ENCODE data around the gene CDX1.

CDX1 gene

DNA sequence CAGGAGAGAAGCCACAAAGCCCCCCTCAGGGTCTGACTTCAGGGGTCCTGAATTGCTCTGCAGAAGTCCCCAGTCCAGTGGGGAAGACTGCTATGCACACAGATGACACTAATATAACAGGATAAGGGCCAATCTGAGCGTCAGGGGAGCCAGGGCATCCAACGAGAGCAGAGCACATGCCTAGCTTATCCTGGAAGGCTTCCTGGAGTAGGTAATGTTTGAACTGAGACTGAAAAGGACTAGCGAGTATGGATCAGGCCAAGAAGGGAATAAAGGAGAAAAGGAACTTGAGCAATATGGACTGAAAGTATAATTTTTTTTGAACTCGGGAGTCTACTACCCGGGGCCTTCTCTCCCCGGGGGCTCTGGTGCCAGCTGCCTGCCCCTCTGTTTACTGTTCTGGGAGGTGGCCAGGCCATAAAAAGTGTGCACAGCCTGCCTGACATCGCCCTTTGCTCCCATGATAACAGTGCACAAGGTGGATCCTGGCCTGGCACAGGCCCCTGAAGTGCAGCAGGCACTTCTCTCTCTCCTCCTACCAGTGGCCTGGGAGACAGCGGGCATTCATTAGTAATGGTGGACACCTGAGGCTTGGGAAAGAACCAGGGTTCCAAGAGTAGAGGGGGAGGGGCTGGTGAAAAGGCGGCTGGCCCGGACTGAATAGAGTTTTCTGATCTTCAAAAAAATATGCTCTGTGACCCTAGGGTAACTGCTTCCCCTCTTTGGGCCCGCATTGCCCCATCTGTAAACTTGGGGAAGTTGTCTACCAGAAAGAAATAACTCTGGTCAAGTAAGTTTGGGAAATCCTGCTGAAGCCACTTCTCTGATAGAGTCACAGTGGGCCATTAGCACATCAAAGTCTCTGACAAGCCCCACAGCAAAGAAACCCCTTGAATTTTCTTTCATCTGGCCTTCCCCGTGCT, 18.7 kb downstream of the CDX1 start:
- peaks cover 28% of the 10 kb centered on the region for H3K27me3 Mint-ChIP-seq (ENCODE audit: low read depth)

GRCh38 chr5:150186137-150186536, 19.6 kb downstream of the CDX1 start:
- Mint-ChIP-seq H3K4me3 (no peak overlapping the region), H3K27ac (no peak overlapping the region), H3K36me3 (ENCODE audit: low read depth) (no peaks in the 10 kb centered on the region), H3K4me1 (peaks cover 18% of the 10 kb centered on the region), H3K27me3 (ENCODE audit: low read depth) (peaks cover 33% of the 10 kb centered on the region), H3K9me3 (no peaks in the 10 kb centered on the region)
- TF ChIP-seq, protein P1, sequence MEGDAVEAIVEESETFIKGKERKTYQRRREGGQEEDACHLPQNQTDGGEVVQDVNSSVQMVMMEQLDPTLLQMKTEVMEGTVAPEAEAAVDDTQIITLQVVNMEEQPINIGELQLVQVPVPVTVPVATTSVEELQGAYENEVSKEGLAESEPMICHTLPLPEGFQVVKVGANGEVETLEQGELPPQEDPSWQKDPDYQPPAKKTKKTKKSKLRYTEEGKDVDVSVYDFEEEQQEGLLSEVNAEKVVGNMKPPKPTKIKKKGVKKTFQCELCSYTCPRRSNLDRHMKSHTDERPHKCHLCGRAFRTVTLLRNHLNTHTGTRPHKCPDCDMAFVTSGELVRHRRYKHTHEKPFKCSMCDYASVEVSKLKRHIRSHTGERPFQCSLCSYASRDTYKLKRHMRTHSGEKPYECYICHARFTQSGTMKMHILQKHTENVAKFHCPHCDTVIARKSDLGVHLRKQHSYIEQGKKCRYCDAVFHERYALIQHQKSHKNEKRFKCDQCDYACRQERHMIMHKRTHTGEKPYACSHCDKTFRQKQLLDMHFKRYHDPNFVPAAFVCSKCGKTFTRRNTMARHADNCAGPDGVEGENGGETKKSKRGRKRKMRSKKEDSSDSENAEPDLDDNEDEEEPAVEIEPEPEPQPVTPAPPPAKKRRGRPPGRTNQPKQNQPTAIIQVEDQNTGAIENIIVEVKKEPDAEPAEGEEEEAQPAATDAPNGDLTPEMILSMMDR (IDR thresholded peaks at IDR 0.05; ENCODE audit: unreplicated experiment in 3 of 3), result no peak

More for the DNA sequence above, 18.7 kb downstream of the CDX1 start:
- TF ChIP-seq, protein P1 (IDR thresholded peaks at IDR 0.05; ENCODE audit: unreplicated experiment in 3 of 3), result no peak
- Mint-ChIP-seq H3K36me3 (ENCODE audit: low read depth) (no peaks in the 10 kb centered on the region), H3K4me3 (no peak overlapping the region), H3K9me3 (no peaks in the 10 kb centered on the region), H3K27ac (no peak overlapping the region), H3K4me1 (peaks cover 27% of the 10 kb centered on the region)

DNA sequence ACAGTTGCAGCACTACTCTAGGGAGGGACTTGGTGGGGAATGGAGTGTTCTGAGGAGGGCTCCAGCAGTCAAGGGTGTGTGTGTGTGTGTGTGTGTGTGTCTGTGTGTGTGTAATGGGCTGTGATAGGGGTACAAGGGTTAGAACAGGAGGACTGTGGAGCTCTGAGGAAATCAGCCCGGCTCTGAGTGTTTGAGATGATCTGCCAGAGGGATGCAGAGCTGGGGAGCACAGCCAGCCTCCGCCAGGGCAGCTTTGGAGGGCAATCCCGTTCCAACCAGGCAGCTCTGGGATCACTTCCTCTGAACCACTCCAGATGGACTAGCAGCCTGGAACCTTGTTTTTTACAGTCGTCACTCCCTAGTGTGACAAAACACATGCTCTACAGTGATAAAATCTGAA, 20.3 kb downstream of the CDX1 start:
- no peaks in the 10 kb centered on the region for H3K36me3 Mint-ChIP-seq (ENCODE audit: low read depth)
- no peak overlapping the region for H3K4me3 Mint-ChIP-seq
- H3K9me3 Mint-ChIP-seq, result no peaks in the 10 kb centered on the region
- peaks cover 39% of the 10 kb centered on the region for H3K27me3 Mint-ChIP-seq (ENCODE audit: low read depth)
- TF ChIP-seq, protein P1 (IDR thresholded peaks at IDR 0.05; ENCODE audit: unreplicated experiment in 3 of 3), result no peak
- H3K4me1 Mint-ChIP-seq, result peaks cover 11% of the 10 kb centered on the region
- no peak overlapping the region for H3K27ac Mint-ChIP-seq

GRCh38 chr5:150188146-150188842, 21.7 kb downstream of the CDX1 start:
- peaks cover 7% of the 10 kb centered on the region for H3K4me1 Mint-ChIP-seq
- H3K4me3 Mint-ChIP-seq, result no peak overlapping the region
- H3K9me3 Mint-ChIP-seq, result no peaks in the 10 kb centered on the region
- H3K27me3 Mint-ChIP-seq (ENCODE audit: low read depth), result peaks cover 47% of the 10 kb centered on the region
- TF ChIP-seq, protein P1 (IDR thresholded peaks at IDR 0.05; ENCODE audit: unreplicated experiment in 3 of 3), result no peak
- H3K36me3 Mint-ChIP-seq (ENCODE audit: low read depth), result no peaks in the 10 kb centered on the region
- no peak overlapping the region for H3K27ac Mint-ChIP-seq

GRCh38 chr5:150189326-150189725, 22.7 kb downstream of the CDX1 start:
- H3K27ac Mint-ChIP-seq, result no peak overlapping the region
- H3K4me1 Mint-ChIP-seq, result peaks cover 7% of the 10 kb centered on the region
- H3K4me3 Mint-ChIP-seq, result peak overlapping the region; percentile 17 to 50 (median 40)
- no peaks in the 10 kb centered on the region for H3K36me3 Mint-ChIP-seq (ENCODE audit: low read depth)
- no peaks in the 10 kb centered on the region for H3K9me3 Mint-ChIP-seq
- H3K27me3 Mint-ChIP-seq (ENCODE audit: low read depth), result peaks cover 47% of the 10 kb centered on the region
- TF ChIP-seq, protein P1 (IDR thresholded peaks at IDR 0.05; ENCODE audit: unreplicated experiment in 3 of 3), result no peak
